Measurements from ENCODE around the gene TM4SF5. TPM values are rescaled to one million over a fixed set of nuclear protein-coding genes. Genes with fewer than 3 reads are reported as not detected.

TM4SF5 gene
- total RNA-seq, 4 donors from 2014 or later: not detected

DNA sequence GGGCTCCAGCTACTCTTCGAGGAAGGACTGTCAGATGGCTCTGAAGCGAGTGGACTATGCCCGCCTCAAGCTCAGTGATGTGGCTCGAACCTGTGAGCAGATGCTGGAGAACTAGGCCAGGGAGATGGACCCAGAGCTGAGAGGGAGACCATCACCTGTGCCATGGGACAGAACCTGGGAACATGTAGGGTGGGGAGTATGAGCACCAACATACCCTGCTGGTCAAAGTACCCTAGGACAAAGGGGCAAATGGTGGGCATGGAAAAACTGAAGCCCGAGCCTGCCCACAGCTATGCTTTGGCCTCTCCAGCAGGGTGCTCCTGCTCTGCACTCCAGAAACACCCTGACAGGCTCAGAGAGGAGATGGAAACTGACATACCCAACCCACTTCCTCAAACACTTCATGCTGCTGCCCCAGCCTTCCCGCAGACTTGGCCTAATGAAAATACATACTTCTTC, 38.6 kb upstream of the TM4SF5 start:
- H3K27me3 ChIP-seq: no peaks in the 10 kb centered on the region
- H3K36me3 ChIP-seq: no peaks in the 10 kb centered on the region
- peaks cover 0 to 3% of the 10 kb centered on the region in 2 donors for H3K4me1 ChIP-seq
- TF ChIP-seq POLR2A (IDR thresholded peaks at IDR 0.05): no peak
- TF ChIP-seq, protein P1, sequence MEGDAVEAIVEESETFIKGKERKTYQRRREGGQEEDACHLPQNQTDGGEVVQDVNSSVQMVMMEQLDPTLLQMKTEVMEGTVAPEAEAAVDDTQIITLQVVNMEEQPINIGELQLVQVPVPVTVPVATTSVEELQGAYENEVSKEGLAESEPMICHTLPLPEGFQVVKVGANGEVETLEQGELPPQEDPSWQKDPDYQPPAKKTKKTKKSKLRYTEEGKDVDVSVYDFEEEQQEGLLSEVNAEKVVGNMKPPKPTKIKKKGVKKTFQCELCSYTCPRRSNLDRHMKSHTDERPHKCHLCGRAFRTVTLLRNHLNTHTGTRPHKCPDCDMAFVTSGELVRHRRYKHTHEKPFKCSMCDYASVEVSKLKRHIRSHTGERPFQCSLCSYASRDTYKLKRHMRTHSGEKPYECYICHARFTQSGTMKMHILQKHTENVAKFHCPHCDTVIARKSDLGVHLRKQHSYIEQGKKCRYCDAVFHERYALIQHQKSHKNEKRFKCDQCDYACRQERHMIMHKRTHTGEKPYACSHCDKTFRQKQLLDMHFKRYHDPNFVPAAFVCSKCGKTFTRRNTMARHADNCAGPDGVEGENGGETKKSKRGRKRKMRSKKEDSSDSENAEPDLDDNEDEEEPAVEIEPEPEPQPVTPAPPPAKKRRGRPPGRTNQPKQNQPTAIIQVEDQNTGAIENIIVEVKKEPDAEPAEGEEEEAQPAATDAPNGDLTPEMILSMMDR (IDR thresholded peaks at IDR 0.05): no peak
- H3K4me3 ChIP-seq: no peak overlapping the region
- H3K9me3 ChIP-seq: no peaks in the 10 kb centered on the region
- intact Hi-C loops (cut with DNase I; ENCODE audit: low total_unique reads): no loop called here
- H3K27ac ChIP-seq: no peak overlapping the region
- DNase-seq: no peak

DNA sequence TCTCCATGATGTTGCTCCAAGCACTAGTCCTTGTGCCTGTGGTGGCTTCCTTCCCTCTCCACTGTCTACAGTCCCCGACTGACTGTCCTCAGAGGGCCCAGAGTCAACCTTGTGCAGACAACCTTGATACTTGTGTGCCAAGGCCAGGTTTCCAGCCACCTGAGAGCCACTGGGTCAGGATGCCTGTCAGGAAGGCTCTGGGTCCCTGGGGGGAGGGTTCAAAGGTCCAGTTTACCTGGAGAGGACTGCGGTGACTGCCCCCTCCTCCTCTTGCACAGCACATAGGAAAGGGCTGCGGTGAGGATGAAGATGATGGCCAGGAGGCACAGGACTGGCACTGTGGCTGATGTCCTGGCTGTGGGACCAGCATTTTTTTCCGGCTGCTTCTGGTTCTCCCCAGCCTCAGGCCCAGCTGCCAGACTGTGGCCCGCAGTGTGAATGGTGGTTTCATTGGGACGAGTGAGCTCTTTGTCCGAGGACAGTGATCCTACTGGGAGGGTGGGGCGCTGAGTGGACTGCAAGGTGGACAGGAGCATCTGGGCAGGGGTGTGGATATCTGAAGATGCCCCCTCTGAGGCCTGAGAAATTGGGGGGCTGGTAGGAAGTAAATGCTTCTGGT, 36.7 kb upstream of the TM4SF5 start:
- intact Hi-C loops (cut with DNase I; ENCODE audit: low total_unique reads): no loop called here

DNA sequence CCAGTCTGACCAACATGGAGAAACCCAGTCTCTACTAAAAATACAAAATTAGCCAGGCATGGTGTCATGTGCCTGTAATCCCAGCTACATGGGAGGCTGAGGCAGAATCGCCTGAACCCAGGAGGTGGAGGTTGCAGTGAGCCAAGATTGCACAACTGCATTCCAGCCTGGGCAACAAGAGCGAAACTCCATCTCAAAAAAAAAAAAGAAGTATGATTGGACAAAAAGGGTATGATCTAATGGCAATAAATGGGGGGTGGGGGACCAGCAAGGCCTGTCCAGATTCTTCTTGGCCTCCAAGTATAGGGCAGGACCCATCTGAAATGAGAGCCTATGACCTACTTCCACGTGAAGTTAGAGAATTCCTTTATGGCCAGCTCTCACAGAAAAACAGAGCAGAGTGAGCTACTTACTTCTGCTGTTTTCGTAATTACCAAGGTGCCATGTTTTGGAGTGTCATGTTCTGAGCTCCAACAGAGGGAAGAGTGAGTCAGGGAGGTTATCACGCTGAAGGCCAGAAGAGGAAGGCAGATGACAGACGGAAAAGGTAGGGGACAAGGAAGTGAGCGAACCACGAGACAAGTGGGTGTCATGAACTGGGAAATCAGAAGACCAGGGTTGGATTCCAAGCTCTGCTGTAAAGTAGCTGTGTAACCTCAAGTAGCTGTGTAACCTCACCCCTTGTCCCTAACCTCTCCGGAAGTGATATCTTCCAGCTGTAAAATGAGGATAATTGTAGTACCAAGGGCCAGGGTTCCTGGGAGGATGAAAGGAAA, 35.6 kb upstream of the TM4SF5 start:
- H3K27me3 ChIP-seq: no peaks in the 10 kb centered on the region
- intact Hi-C loops (cut with DNase I; ENCODE audit: low total_unique reads): no loop called here
- H3K27ac ChIP-seq: no peak overlapping the region

More for the DNA sequence above, 36.7 kb upstream of the TM4SF5 start:
- no peak for DNase-seq
- no peaks in the 10 kb centered on the region for H3K36me3 ChIP-seq
- H3K27ac ChIP-seq: no peak overlapping the region
- no peak overlapping the region for H3K4me3 ChIP-seq
- H3K9me3 ChIP-seq: no peaks in the 10 kb centered on the region
- H3K27me3 ChIP-seq: no peaks in the 10 kb centered on the region
- H3K4me1 ChIP-seq: peaks cover 0 to 3% of the 10 kb centered on the region in 2 donors
- no peak for TF ChIP-seq POLR2A (IDR thresholded peaks at IDR 0.05)

DNA sequence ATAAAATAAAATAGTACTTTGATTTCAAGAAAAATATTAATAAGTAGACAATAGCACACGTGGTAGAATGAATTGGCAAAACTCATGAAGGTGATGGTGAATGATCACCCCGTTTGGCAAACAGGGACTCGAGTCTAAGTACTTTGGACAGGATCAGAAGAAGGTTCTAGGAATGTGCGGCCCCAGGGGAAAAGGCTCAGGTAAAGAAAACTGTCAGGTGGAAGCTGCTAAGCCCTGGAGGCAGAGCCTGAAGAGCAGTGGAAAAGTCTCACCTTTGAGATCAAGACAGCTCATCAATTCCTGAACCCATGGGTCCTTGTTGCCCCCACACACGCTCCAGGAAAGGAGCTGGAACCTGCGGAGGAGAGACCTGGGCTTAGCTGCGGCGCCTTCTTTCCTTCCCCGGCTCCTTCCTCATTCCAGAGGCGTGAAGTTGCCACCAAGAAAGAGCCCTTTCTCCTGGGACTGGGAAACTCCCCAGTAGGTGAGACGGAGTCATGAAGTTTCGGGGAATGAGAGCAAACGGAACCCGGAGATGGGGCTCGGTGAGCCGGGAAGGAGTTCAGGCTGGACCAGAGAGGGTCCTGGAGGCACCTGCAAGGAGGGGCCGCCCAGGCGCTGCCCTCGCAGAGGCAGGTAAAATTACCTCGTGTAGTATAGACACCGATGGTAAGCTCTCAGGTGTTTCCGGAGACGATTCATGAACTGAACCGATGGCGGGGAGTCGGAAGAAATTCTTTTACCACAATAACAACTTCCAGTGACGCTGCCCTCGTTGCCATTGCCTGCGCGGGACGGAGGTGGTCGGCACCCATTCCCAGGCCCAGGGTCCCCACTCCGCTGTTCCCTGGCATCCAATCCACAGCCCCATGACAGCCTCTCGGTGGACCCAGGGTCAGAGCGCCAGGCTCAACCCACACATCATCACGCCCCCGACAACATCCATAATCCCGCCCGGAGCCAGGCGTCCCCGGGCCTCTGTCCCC, 33.3 kb upstream of the TM4SF5 start:
- intact Hi-C loops (cut with DNase I; ENCODE audit: low total_unique reads): no loop called here

More for the DNA sequence above, 35.6 kb upstream of the TM4SF5 start:
- no peaks in the 10 kb centered on the region for H3K9me3 ChIP-seq
- no peak for DNase-seq
- no peaks in the 10 kb centered on the region for H3K4me1 ChIP-seq
- H3K36me3 ChIP-seq: no peaks in the 10 kb centered on the region
- no peak overlapping the region for H3K4me3 ChIP-seq
- TF ChIP-seq, protein P1 (IDR thresholded peaks at IDR 0.05): no peak
- TF ChIP-seq POLR2A (IDR thresholded peaks at IDR 0.05): no peak

More for the DNA sequence above, 33.3 kb upstream of the TM4SF5 start:
- no peak for DNase-seq
- peak overlapping the region; percentile 55 to 79 for H3K4me3 ChIP-seq
- H3K36me3 ChIP-seq: no peaks in the 10 kb centered on the region
- no peaks in the 10 kb centered on the region for H3K27me3 ChIP-seq
- H3K9me3 ChIP-seq: no peaks in the 10 kb centered on the region
- H3K4me1 ChIP-seq: no peaks in the 10 kb centered on the region
- TF ChIP-seq POLR2A (IDR thresholded peaks at IDR 0.05): no peak
- TF ChIP-seq, protein P1 (IDR thresholded peaks at IDR 0.05): no peak
- H3K27ac ChIP-seq: peak overlapping the region; percentile 26 to 29

Measured in uterus (tissue), 4 donors.